Breast epithelium (tissue), 4 donors: ENCODE results near the gene EFCAB3. TPM values are rescaled to one million over a fixed set of nuclear protein-coding genes. Genes with fewer than 3 reads are reported as not detected.

Experiments used
- DNase-seq, 2 donors: peaks; one replicate each; pipeline ENCODE4 v3.0.0-alpha.2; 2019; ENCODE audit warnings: low spot score in 2 of 2
- H3K27ac ChIP-seq, 2 donors: fragments of 200-600 bp; sonication (generic) in 1 of 2; one replicate each; pipeline ENCODE4 v1.5.1; 2016 to 2019; ENCODE audit warnings: mild to moderate bottlenecking in 1 of 2
- H3K27me3 ChIP-seq, 2 donors: fragments of 200-600 bp; sonication (generic) in 1 of 2; one replicate each; pipeline versions ENCODE4 v1.5.1 to v1.6.0; 2017 to 2019; ENCODE audit warnings: control low read depth in 1 of 2, mild to moderate bottlenecking in 1 of 2
- H3K36me3 ChIP-seq: fragments of 200-600 bp; one replicate; pipeline ENCODE4 v1.5.1; 2019
- H3K4me1 ChIP-seq, 2 donors: fragments of 200-600 bp; sonication (generic); one replicate each; pipeline ENCODE4 v1.5.1; 2016 to 2019; ENCODE audit warnings: control low read depth in 1 of 2
- H3K4me3 ChIP-seq, 3 donors: fragments of 200-600 bp; sonication (generic); 1 replicate in 2 of 3; 2 replicates in 1 of 3; pipeline ENCODE4 v1.5.1; 2016 to 2019; ENCODE audit warnings: mild to moderate bottlenecking in 3 of 3, moderate library complexity in 2 of 3
- H3K9me3 ChIP-seq, 2 donors: fragments of 200-600 bp; sonication (generic) in 1 of 2; one replicate each; pipeline ENCODE4 v1.5.1; 2016 to 2019; ENCODE audit warnings: control low read depth in 1 of 2
- POLR2A ChIP-seq: fragments of 450-650 bp; IDR thresholded peaks from one replicate; pipeline ENCODE4 v1.6.1; 2016; ENCODE audit warnings: antibody characterized with exemption, mild to moderate bottlenecking, moderate library complexity
- POLR2AphosphoS5 ChIP-seq, 3 donors: sonication (generic); formaldehyde crosslinking; IDR thresholded peaks; one replicate each; pipeline ENCODE4 v1.6.1; 2017; ENCODE audit warnings: antibody characterized with exemption in 3 of 3
- intact Hi-C: fragments of 100-400 bp; cut with DNase I; formaldehyde crosslinking; loops from one replicate; pipeline ENCODE4 v1.15.1; 2023; ENCODE audit warnings: low total_unique reads
- total RNA-seq, 3 donors: library from RNA; depleted of rRNA; stranded (reverse); fragments of >200 nt; gene quantifications; one replicate each; pipeline ENCODE4 v1.1.0, GENCODE V29; 2016
- TF ChIP-seq, protein P1 (sequence below), 3 donors: fragments of 450-650 bp; IDR thresholded peaks; one replicate each; pipeline ENCODE4 v1.5.1; 2016 to 2017; ENCODE audit warnings: antibody characterized with exemption in 3 of 3, mild to moderate bottlenecking in 3 of 3, moderate library complexity in 3 of 3

Gene EFCAB3
- not detected for total RNA-seq

DNA sequence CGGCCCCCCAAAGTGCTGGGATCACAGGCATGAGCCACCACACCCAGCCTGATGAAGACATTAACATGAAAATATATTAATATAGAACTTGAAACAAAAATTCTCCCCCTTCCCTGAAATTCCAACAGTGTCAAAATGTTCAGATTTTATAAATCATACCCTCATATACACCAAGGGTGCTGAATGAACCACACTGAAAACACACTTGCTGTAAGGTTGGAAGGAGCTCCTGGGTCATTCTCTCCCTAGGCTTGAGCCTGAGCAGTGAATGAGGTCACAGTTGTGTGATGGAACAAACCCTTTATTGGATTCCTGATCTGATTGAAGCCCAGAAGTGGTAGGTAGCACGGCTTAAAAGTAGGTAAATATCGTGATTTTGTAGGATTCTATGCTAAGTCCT, at the start of gene EFCAB3:
Gene EFCAB3 (plus strand): TSS at position 301 of the 400 bp plus-strand sequence. CDS start 2,427 bp downstream, outside the sequence.
- no peak for TF ChIP-seq POLR2A
- no peak for TF ChIP-seq POLR2AphosphoS5 (IDR thresholded peaks at IDR 0.05)
- TF ChIP-seq, protein P1, sequence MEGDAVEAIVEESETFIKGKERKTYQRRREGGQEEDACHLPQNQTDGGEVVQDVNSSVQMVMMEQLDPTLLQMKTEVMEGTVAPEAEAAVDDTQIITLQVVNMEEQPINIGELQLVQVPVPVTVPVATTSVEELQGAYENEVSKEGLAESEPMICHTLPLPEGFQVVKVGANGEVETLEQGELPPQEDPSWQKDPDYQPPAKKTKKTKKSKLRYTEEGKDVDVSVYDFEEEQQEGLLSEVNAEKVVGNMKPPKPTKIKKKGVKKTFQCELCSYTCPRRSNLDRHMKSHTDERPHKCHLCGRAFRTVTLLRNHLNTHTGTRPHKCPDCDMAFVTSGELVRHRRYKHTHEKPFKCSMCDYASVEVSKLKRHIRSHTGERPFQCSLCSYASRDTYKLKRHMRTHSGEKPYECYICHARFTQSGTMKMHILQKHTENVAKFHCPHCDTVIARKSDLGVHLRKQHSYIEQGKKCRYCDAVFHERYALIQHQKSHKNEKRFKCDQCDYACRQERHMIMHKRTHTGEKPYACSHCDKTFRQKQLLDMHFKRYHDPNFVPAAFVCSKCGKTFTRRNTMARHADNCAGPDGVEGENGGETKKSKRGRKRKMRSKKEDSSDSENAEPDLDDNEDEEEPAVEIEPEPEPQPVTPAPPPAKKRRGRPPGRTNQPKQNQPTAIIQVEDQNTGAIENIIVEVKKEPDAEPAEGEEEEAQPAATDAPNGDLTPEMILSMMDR (IDR thresholded peaks at IDR 0.05) = no peak
- Histone ChIP-seq H3K36me3 (no peaks in the 10 kb centered on the region), H3K27ac (no peak within 1 kb of the TSS), H3K4me3 (no peak within 1 kb of the TSS), H3K4me1 (no peaks in the 10 kb centered on the region), H3K9me3 (no peaks in the 10 kb centered on the region), H3K27me3 (no peaks in the 10 kb centered on the region)
- DNase-seq = no peak
- intact Hi-C loops = no loop called here

DNA sequence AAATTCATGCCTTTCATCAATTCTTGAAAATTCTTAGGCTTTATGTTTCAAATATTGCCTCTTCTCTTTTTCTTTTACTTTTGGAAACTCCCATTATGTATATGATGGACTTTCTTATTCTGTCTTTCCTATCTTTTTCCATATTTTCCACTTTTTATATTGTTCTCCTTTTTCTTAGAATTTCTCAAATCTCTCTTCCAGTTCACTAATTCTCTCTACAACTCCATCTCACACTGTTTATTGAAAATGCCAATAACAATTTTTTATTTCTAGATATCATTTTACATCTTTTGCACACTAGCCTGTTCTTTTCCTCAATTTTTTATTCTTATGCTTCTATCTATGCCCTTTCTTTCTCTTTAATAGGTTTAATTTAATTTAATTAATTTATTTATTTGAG, 43.8 kb upstream of the EFCAB3 start:
- intact Hi-C loops = no loop called here
- no peak for DNase-seq

DNA sequence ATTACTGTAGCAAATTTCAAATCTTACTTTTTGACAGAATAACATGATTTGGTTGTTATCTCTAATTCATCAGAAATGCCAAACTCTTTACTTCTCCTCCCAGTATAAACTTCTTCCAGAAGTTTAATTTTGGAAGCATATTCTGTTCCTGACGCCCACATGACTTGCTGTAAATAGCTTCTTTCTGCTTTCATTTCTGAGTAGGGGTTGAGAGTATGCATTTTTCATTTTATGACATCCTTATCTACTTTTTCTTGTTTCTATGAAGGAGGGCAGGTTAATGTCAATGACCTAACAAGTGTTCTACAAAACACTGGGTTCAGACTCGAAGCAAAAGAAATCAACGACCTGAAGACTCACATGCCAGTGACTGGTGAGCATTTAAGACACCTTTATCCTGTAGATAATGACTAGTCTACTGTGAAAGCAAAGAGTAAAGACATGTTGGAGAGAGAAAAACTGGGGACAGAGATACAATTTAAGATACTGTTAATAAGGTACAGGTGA, 36.5 kb upstream of the EFCAB3 start:
- DNase-seq = no peak
- Histone ChIP-seq H3K27me3 (no peaks in the 10 kb centered on the region), H3K36me3 (no peaks in the 10 kb centered on the region), H3K4me3 (no peak overlapping the region), H3K4me1 (no peaks in the 10 kb centered on the region), H3K9me3 (peaks cover 0 to 4% of the 10 kb centered on the region in 2 donors), H3K27ac (no peak overlapping the region)
- intact Hi-C loops = no loop called here
- TF ChIP-seq POLR2A (no peak), POLR2AphosphoS5 (IDR thresholded peaks at IDR 0.05) (no peak)
- TF ChIP-seq, protein P1 (IDR thresholded peaks at IDR 0.05) = no peak

More for the DNA sequence above, 43.8 kb upstream of the EFCAB3 start:
- TF ChIP-seq POLR2A (no peak), POLR2AphosphoS5 (IDR thresholded peaks at IDR 0.05) (no peak)
- TF ChIP-seq, protein P1 (IDR thresholded peaks at IDR 0.05) = no peak
- Histone ChIP-seq H3K27me3 (no peaks in the 10 kb centered on the region), H3K9me3 (peaks cover 7 to 9% of the 10 kb centered on the region in 2 donors), H3K4me1 (no peaks in the 10 kb centered on the region), H3K4me3 (no peak overlapping the region), H3K27ac (no peak overlapping the region), H3K36me3 (no peaks in the 10 kb centered on the region)

DNA sequence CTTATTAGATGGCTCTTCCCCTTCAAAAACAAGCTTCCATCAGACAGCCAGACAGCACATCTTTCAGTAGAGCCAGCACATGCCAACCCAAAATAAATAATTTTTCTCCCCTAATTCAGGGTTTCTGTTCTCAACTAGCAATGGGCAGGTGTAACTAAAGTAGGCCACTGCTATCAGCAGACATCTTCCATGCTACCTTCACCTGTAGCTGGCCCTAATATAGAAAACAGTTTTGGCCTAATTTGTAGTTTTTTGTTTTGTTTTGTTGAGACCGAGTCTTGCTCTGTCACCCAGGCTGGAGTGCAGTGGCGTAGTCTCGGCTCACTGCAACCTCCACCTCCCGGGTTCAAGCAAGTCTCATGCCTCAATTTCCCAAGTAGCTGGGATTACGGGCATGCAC, 29.2 kb upstream of the EFCAB3 start:
- no peak overlapping the region for H3K4me3 ChIP-seq
- H3K9me3 ChIP-seq = no peaks in the 10 kb centered on the region
- H3K27ac ChIP-seq = no peak overlapping the region
- DNase-seq = no peak
- intact Hi-C loops = no loop called here
- peaks cover 0 to 4% of the 10 kb centered on the region in 2 donors for H3K27me3 ChIP-seq
- H3K36me3 ChIP-seq = no peaks in the 10 kb centered on the region
- TF ChIP-seq POLR2A = no peak
- TF ChIP-seq POLR2AphosphoS5 (IDR thresholded peaks at IDR 0.05) = no peak
- TF ChIP-seq, protein P1 (IDR thresholded peaks at IDR 0.05) = no peak
- no peaks in the 10 kb centered on the region for H3K4me1 ChIP-seq

DNA sequence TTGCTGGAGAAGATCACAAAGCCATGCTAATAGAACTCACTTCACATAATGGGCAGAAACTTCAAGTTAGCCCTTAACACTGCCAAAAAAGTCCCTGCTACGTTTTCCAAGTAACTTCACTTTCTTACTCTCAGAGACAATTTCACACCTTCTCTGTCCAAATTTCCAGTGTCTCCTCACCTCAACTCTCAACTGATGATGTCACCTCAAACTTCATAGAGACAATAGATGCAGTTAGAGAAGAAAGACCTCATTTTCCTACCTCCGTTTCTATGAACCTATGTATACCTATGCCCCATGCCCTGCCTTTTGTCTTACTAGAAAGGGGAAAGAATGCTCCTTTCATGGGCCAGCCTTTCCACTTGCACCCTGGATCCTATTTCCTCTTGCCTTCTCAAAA, 14.2 kb upstream of the EFCAB3 start:
- H3K27ac ChIP-seq = no peak overlapping the region
- TF ChIP-seq, protein P1 (IDR thresholded peaks at IDR 0.05) = no peak
- TF ChIP-seq POLR2A = no peak
- intact Hi-C loops = no loop called here

More for the DNA sequence above, 14.2 kb upstream of the EFCAB3 start:
- no peak for DNase-seq
- H3K9me3 ChIP-seq = no peaks in the 10 kb centered on the region
- H3K27me3 ChIP-seq = peaks cover 0 to 2% of the 10 kb centered on the region in 2 donors
- H3K4me1 ChIP-seq = no peaks in the 10 kb centered on the region
- H3K36me3 ChIP-seq = no peaks in the 10 kb centered on the region
- H3K4me3 ChIP-seq = no peak overlapping the region
